ENCODE measurements around the gene CHP1. TPM values are rescaled to one million over a fixed set of nuclear protein-coding genes. Genes with fewer than 3 reads are reported as not detected.

CHP1 gene
- total and polyA plus RNA-seq, 9 of the 15 experiments (the other 6 are each of a cell fraction or from before 2014, with no cell fraction given), result 31.7 to 83.4 (median 67.6) TPM

GRCh38 chr15:41230650-41231421 lies at the start of gene CHP1, which contains the start of gene EXD1 (continued):
- TF ChIP-seq ATF4 (CRISPR knock-in tag; IDR thresholded peaks at IDR 0.05) (0 out of 2 replicates have a peak, but pooled peaks have one; percentile 36), SMARCA4 (IDR thresholded peaks at IDR 0.05) (peak; percentile 21; the same call in 1 of the 2 replicates), ID3 (CRISPR knock-in tag; IDR thresholded peaks at IDR 0.05) (no peak), ID3 (tag; IDR thresholded peaks at IDR 0.05) (peak; percentile 75; the same call in 1 of the 2 replicates), NELFE (IDR thresholded peaks at IDR 0.05; ENCODE audit: insufficient read depth, insufficient read length) (no peak), ZNF592 (IDR thresholded peaks at IDR 0.05) (peak; percentile 92), E2F8 (IDR thresholded peaks at IDR 0.05; ENCODE audit: low read depth, partially characterized antibody) (peak; percentile 46), ZNF707 (CRISPR knock-in tag; conservative IDR thresholded peaks at IDR 0.05) (no peak), ILF3 (IDR thresholded peaks at IDR 0.05; ENCODE audit: borderline replicate concordance) (no peak), NONO (IDR thresholded peaks at IDR 0.05; ENCODE audit: low read depth in 2 of 2, low read length in 1 of 2) (peak in 1 of 2 experiments; percentile 30; a peak in 2 of 4 replicates), ZNF551 (CRISPR knock-in tag; IDR thresholded peaks at IDR 0.05) (no peak), TFE3 (CRISPR knock-in tag; IDR thresholded peaks at IDR 0.05) (no peak), RBM34 (IDR thresholded peaks at IDR 0.05; ENCODE audit: borderline replicate concordance, insufficient read depth, low read length) (no peak), TEAD1 (CRISPR knock-in tag; IDR thresholded peaks at IDR 0.05) (peak; percentile 21 to 94; a peak in 2 of 4 replicates), TAL1 (IDR thresholded peaks at IDR 0.05) (peak; percentile 40; the same call in 1 of the 2 replicates), FOXK2 (conservative IDR thresholded peaks at IDR 0.05 in 1 of 2, IDR thresholded peaks at IDR 0.05 in 1 of 2; ENCODE audit: low read depth in 2 of 2) (peak; percentile 52 to 68; a peak in 1 of 4 replicates), TARDBP (IDR thresholded peaks at IDR 0.05) (0 out of 2 replicates have a peak, but pooled peaks have one; percentile 35)

Data from K562 (cell line).